Stimulated activated CD8-positive, alpha-beta memory T cell treated with anti-CD3 and anti-CD28 coated beads, Interleukin-4, amount 100 ng/mL, for 4 hours (primary cell): ENCODE measurements around the gene PCIF1.

Experiments used
- DNase-seq, 2 donors: peaks; one replicate each; pipeline ENCODE4 v3.0.0-alpha.2; 2020; ENCODE audit warnings: low read depth in 2 of 2, low spot score in 1 of 2

Gene PCIF1

GRCh38 chr20:45904583-45905504, 29.6 kb upstream of the PCIF1 start:
- no peak for DNase-seq

- DNase-seq: no peak
These were observed 28.9 kb upstream of the PCIF1 start for GRCh38 chr20:45905505-45906079.

GRCh38 chr20:45907219-45907948, 27.1 kb upstream of the PCIF1 start:
- no peak for DNase-seq

- no peak for DNase-seq
These were observed 26.4 kb upstream of the PCIF1 start for GRCh38 chr20:45908084-45908483.

GRCh38 chr20:45909336-45909808, 25.1 kb upstream of the PCIF1 start:
- DNase-seq: no peak

GRCh38 chr20:45909817-45910669, 24.4 kb upstream of the PCIF1 start:
- no peak for DNase-seq

- DNase-seq: peak; percentile 85 to 87
These were observed 23.6 kb upstream of the PCIF1 start for GRCh38 chr20:45910670-45911485.

GRCh38 chr20:45911486-45912343, 22.8 kb upstream of the PCIF1 start, which contains the start of gene PLTP:
PLTP (minus strand) TSS chr20:45912155; CDS start chr20:45911452, 703 bp downstream.
- no peak for DNase-seq

- DNase-seq: no peak
These were observed 22.2 kb upstream of the PCIF1 start for GRCh38 chr20:45912344-45912682.

GRCh38 chr20:45913116-45913515, 21.4 kb upstream of the PCIF1 start:
- DNase-seq: no peak

- no peak for DNase-seq
These were observed 16.7 kb upstream of the PCIF1 start for GRCh38 chr20:45917790-45918141.

GRCh38 chr20:45918182-45918737, 16.2 kb upstream of the PCIF1 start:
- no peak for DNase-seq

GRCh38 chr20:45918779-45919537, 15.5 kb upstream of the PCIF1 start:
- DNase-seq: no peak

- no peak for DNase-seq
These were observed 14.7 kb upstream of the PCIF1 start for GRCh38 chr20:45919542-45920399.

GRCh38 chr20:45920462-45921336, 13.8 kb upstream of the PCIF1 start:
- DNase-seq: no peak
